ENCODE data around the gene GRAP2.

DNA sequence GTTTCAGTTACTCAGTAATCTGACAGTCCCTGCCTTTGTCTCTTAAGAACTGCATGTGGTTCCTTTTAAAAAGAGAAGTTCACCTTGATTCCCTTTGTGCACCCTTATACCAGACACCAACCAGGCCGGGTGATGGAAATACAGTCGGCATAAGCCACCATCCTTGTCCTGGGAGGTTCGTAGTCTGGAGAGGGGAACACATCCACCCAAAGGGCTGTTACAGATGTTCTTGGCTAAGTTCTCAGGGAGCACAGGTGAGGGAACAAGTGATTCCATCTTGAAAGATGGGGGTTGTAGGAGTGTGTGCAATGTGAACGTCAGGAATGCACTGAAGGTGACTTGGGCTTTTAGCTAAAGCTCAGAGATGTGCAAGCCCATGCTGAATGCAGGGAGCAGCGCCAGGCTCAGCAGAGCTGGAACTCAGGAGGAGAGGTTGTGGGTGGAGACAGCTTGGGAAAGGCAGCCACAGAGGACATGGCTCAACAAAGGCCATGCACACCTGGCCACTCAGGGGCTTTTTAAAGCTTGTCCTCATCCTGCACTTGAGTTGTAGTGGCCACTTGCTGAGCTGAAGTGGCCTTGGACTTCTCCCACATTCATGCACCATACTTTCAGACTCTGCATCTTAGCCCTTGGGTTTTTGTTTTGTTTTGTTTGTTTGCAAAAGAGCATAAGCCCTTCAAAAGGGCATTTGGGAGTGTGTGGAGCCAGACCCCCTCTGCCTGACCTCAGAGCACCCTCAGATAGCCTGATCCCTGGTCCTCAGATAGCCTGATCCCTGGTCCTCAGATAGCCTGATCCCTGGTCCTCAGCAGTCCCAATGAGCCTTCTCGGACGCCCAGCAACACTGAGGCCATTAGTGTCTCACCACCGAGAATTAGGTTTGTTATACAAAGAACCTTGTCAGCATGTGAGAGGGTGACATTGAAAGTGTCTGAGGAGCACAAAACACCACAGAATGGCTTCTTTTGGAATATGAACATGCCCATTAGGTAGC lies 46.6 kb downstream of the GRAP2 start:
- TF ChIP-seq CTCF (IDR thresholded peaks at IDR 0.05) (no peak), EP300 (IDR thresholded peaks at IDR 0.05) (no peak), POLR2A (IDR thresholded peaks at IDR 0.05; ENCODE audit: low read depth) (no peak), POLR2AphosphoS5 (IDR thresholded peaks at IDR 0.05) (no peak)

Measured in esophagus muscularis mucosa (tissue), 4 donors.